KMS-11 (cell line): ENCODE data around the gene PAPSS1.

ENCODE experiments used
- H2AFZ ChIP-seq: fragments of 200-600 bp; sonication (generic); 2 replicates; pipeline ENCODE4 v1.6.1; 2016; ENCODE audit warnings: antibody characterized with exemption, mixed run types, low read depth
- H3K27ac ChIP-seq: fragments of 200-600 bp; sonication (generic); 2 replicates; pipeline ENCODE4 v1.6.1; 2016; ENCODE audit warnings: mild to moderate bottlenecking, mixed run types
- H3K27me3 ChIP-seq: fragments of 200-600 bp; sonication (generic); 2 replicates; pipeline ENCODE4 v1.6.1; 2017; ENCODE audit warnings: mild to moderate bottlenecking, low read depth, mixed run types, moderate library complexity; ENCODE audit not compliant: insufficient read depth
- H3K36me3 ChIP-seq: fragments of 200-600 bp; sonication (generic); 2 replicates; pipeline ENCODE4 v1.6.1; 2017; ENCODE audit warnings: mild to moderate bottlenecking, mixed run types; ENCODE audit not compliant: insufficient read depth
- H3K4me1 ChIP-seq: fragments of 200-600 bp; sonication (generic); 2 replicates; pipeline ENCODE4 v1.6.1; 2016; ENCODE audit warnings: mild to moderate bottlenecking, low read depth, mixed run types; ENCODE audit not compliant: poor library complexity, severe bottlenecking
- H3K4me2 ChIP-seq: fragments of 200-600 bp; sonication (generic); 2 replicates; pipeline ENCODE4 v1.7.0; 2016; ENCODE audit warnings: mild to moderate bottlenecking, mixed run types
- H3K4me3 ChIP-seq: fragments of 200-600 bp; sonication (generic); IDR thresholded peaks from 2 replicates; pipeline ENCODE4 v1.6.1; 2017; ENCODE audit warnings: low read depth, low read length, mixed read lengths; ENCODE audit not compliant: insufficient read depth
- H3K79me2 ChIP-seq: fragments of 200-600 bp; sonication (generic); 2 replicates; pipeline ENCODE4 v1.6.1; 2016; ENCODE audit warnings: low read depth, mixed run types; ENCODE audit not compliant: insufficient read depth
- H3K9ac ChIP-seq: fragments of 200-600 bp; sonication (generic); 2 replicates; pipeline ENCODE4 v1.6.1; 2016; ENCODE audit warnings: mild to moderate bottlenecking, mixed run types
- H4K20me1 ChIP-seq: fragments of 200-600 bp; sonication (generic); 2 replicates; pipeline ENCODE4 v1.6.1; 2016; ENCODE audit warnings: mild to moderate bottlenecking, mixed run types; ENCODE audit not compliant: insufficient read depth
- TF ChIP-seq, protein P1 (sequence below): fragments of 200-600 bp; sonication (generic); conservative IDR thresholded peaks from 2 replicates; pipeline ENCODE4 v1.6.1; 2017; ENCODE audit warnings: low read depth, mild to moderate bottlenecking, antibody characterized with exemption, low read length, moderate library complexity, mixed read lengths

The PAPSS1 gene

DNA sequence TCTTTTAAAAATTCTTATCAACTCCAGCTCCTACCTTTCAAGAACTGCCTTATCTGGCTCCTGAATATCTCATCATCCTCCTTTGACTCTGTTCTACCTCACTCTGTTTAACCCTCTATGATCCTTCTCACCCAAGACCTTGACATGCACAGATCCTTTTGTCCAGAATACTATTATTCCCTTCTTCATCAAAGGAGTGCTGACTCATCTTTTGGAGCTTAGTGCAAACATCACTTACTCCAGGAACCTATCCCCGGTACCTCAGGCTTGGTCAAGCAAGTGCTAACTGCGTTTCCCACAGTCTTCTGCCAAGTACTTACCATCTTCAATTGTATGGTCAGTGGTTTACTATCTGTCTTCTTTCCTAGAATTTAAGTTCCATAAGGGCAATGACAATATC is 96.0 kb downstream of the PAPSS1 start:
- Histone ChIP-seq H4K20me1 (no peaks in the 10 kb centered on the region), H3K9ac (no peak overlapping the region), H3K4me3 (no peak overlapping the region), H3K4me2 (no peak overlapping the region), H3K79me2 (no peaks in the 10 kb centered on the region), H3K36me3 (no peaks in the 10 kb centered on the region), H3K4me1 (no peaks in the 10 kb centered on the region), H2AFZ (no peak overlapping the region), H3K27me3 (no peaks in the 10 kb centered on the region), H3K27ac (no peak overlapping the region)
- TF ChIP-seq, protein P1, sequence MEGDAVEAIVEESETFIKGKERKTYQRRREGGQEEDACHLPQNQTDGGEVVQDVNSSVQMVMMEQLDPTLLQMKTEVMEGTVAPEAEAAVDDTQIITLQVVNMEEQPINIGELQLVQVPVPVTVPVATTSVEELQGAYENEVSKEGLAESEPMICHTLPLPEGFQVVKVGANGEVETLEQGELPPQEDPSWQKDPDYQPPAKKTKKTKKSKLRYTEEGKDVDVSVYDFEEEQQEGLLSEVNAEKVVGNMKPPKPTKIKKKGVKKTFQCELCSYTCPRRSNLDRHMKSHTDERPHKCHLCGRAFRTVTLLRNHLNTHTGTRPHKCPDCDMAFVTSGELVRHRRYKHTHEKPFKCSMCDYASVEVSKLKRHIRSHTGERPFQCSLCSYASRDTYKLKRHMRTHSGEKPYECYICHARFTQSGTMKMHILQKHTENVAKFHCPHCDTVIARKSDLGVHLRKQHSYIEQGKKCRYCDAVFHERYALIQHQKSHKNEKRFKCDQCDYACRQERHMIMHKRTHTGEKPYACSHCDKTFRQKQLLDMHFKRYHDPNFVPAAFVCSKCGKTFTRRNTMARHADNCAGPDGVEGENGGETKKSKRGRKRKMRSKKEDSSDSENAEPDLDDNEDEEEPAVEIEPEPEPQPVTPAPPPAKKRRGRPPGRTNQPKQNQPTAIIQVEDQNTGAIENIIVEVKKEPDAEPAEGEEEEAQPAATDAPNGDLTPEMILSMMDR = no peak

DNA sequence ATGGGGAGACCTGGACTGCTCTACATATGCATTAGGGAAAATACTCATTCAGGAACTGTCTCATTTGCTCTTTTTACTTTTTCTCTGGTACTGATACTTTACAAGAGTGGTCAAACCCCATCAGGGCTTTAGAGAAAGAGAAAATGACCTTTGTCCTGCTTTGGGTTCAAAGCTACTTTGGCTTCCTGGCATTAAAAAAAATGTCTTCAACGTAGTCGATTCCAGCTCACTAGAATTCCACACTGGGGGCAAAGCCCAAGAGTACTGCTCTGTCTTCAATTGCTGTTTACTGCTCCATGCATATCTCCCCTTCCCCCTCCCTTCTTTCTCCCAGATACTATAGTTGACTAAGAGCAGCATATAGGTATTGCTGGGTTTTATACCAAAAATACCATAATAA is 98.0 kb downstream of the PAPSS1 start:
- TF ChIP-seq, protein P1 = no peak
- Histone ChIP-seq H3K79me2 (no peaks in the 10 kb centered on the region), H4K20me1 (no peaks in the 10 kb centered on the region), H3K4me1 (no peaks in the 10 kb centered on the region), H3K4me2 (no peak overlapping the region), H3K27ac (no peak overlapping the region), H3K36me3 (no peaks in the 10 kb centered on the region), H3K27me3 (no peaks in the 10 kb centered on the region), H3K4me3 (no peak overlapping the region), H2AFZ (no peak overlapping the region), H3K9ac (no peak overlapping the region)

DNA sequence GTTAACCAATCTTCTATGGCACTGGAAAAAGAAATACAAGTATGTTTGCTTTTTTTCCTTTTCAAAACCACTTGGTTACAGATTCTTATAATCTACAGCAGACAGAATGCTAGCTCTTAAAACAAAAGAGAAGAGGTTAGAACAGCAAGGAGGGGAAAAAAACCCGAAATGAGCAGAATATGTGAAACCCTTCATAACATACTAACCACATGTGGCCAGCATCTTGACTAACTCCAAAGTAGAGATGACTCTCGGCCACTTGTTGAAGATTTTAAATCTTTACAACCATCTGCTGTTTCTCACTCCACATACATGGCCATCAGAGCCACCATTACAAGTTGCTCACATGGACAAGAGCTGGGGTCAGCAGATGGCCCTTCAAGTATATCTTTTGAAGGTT is 100.3 kb downstream of the PAPSS1 start:
- Histone ChIP-seq H4K20me1 (no peaks in the 10 kb centered on the region), H3K4me2 (no peak overlapping the region)

DNA sequence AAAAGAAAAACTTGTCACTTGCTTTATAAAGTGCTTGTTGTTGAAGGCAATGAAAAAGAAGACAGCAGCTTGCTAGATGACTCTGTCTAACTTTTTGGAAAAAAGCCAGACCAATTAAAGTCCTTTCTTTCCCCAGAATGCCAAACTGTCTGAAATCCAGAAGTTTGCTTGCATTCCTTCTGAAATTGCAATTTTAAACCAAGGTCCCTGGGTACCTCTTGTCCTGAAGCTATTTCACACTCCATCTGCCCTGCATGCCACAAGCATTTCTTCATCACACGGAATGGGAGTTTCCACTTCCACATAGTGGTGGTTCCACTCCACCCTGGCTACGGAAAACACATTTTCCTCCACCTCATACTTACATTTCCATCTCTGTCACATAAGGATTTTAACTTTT is 101.0 kb downstream of the PAPSS1 start:
- TF ChIP-seq, protein P1 = no peak

More for the DNA sequence above, 100.3 kb downstream of the PAPSS1 start:
- no peak overlapping the region for H2AFZ ChIP-seq
- no peak overlapping the region for H3K9ac ChIP-seq
- TF ChIP-seq, protein P1 = no peak
- H3K79me2 ChIP-seq = no peaks in the 10 kb centered on the region
- H3K4me3 ChIP-seq = no peak overlapping the region
- H3K4me1 ChIP-seq = no peaks in the 10 kb centered on the region
- H3K27me3 ChIP-seq = no peaks in the 10 kb centered on the region
- H3K36me3 ChIP-seq = no peaks in the 10 kb centered on the region
- H3K27ac ChIP-seq = no peak overlapping the region

More for the DNA sequence above, 101.0 kb downstream of the PAPSS1 start:
- H4K20me1 ChIP-seq = no peaks in the 10 kb centered on the region
- no peaks in the 10 kb centered on the region for H3K27me3 ChIP-seq
- no peaks in the 10 kb centered on the region for H3K4me1 ChIP-seq
- H3K4me3 ChIP-seq = no peak overlapping the region
- no peaks in the 10 kb centered on the region for H3K79me2 ChIP-seq
- no peak overlapping the region for H3K4me2 ChIP-seq
- H3K36me3 ChIP-seq = no peaks in the 10 kb centered on the region
- H2AFZ ChIP-seq = no peak overlapping the region
- H3K9ac ChIP-seq = no peak overlapping the region
- no peak overlapping the region for H3K27ac ChIP-seq
